ENCODE results near the gene FARS2.
A peak's percentile ranks its signal among the peaks of the same experiment; 100 is the strongest.

FARS2 gene

GRCh38 chr6:5290500-5290899, 29.2 kb downstream of the FARS2 start:
- DNase-seq (ENCODE audit: low read depth), result no peak
- no peak for TF ChIP-seq CTCF (conservative IDR thresholded peaks at IDR 0.05; ENCODE audit: low read depth, low read length)
- H3K4me3 ChIP-seq (ENCODE audit: low read depth, low read length), result no peak overlapping the region

GRCh38 chr6:5292154-5292553, 30.8 kb downstream of the FARS2 start:
- H3K4me3 ChIP-seq (ENCODE audit: low read depth, low read length), result no peak overlapping the region
- DNase-seq (ENCODE audit: low read depth), result no peak
- no peak for TF ChIP-seq CTCF (conservative IDR thresholded peaks at IDR 0.05; ENCODE audit: low read depth, low read length)

- TF ChIP-seq CTCF (conservative IDR thresholded peaks at IDR 0.05; ENCODE audit: low read depth, low read length), result no peak
- no peak for DNase-seq (ENCODE audit: low read depth)
- no peak overlapping the region for H3K4me3 ChIP-seq (ENCODE audit: low read depth, low read length)
Measured at GRCh38 chr6:5293692-5294091, 32.4 kb downstream of the FARS2 start.

GRCh38 chr6:5294392-5295211, 33.3 kb downstream of the FARS2 start:
- no peak for TF ChIP-seq CTCF (conservative IDR thresholded peaks at IDR 0.05; ENCODE audit: low read depth, low read length)
- no peak for DNase-seq (ENCODE audit: low read depth)
- H3K4me3 ChIP-seq (ENCODE audit: low read depth, low read length), result no peak overlapping the region

- no peak for TF ChIP-seq CTCF (conservative IDR thresholded peaks at IDR 0.05; ENCODE audit: low read depth, low read length)
Measured at GRCh38 chr6:5295623-5296022, 34.3 kb downstream of the FARS2 start.

GRCh38 chr6:5300206-5300764, 39.0 kb downstream of the FARS2 start:
- no peak overlapping the region for H3K4me3 ChIP-seq (ENCODE audit: low read depth, low read length)
- TF ChIP-seq CTCF (conservative IDR thresholded peaks at IDR 0.05; ENCODE audit: low read depth, low read length), result no peak
- no peak for DNase-seq (ENCODE audit: low read depth)

More at GRCh38 chr6:5295623-5296022, 34.3 kb downstream of the FARS2 start:
- no peak overlapping the region for H3K4me3 ChIP-seq (ENCODE audit: low read depth, low read length)
- DNase-seq (ENCODE audit: low read depth), result peak; percentile 63
